Measurements from ENCODE around the gene P2RX7. TPM values are rescaled to one million over a fixed set of nuclear protein-coding genes. Genes with fewer than 3 reads are reported as not detected.
"Not testable (repeated sequence)": the region's sequence is repeated elsewhere in the genome, so short reads cannot be mapped to it uniquely, and the experiment has no call there.

The P2RX7 gene
- total and polyA plus RNA-seq, 8 donors = 0.77 to 8.8 (median 1.4) TPM

DNA sequence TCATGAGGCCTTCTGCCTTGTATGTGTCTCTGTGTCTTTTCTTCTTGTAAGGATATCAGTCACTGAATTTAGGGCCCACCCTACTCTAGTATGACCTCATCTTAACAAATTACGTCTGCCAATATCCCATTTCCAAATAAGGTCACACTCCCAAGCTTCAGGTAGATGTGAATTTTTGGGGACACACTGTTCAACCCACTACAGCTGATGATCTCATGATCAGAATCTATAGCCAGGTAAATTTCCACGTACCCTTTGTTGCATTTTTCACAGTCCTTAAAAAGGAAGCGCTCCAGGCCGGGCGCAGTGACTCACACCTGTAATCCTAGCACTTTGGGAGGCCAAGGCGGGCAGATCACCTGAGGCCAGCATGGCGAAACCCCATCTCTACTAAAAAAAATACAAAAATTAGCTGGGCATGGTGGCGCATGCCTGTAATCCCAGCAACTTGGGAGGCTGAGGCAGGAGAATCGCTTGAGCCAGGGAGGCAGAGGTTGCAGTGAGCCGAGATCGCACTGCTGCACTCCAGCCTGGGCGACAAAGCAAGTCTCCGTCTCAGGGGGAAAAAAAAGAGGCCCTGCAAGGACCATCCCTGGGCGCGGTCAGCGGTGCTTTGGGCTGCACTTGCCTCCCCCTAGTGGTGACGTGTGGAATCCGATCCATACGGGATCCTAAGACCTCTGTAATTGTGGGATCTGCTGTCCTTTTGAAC lies 97.3 kb downstream of the P2RX7 start:
- peak; percentile 49 to 81 (median 74) for ATAC-seq
- intact Hi-C loops (cut with DNase I) = loop anchor here in 1 of 3 donors (10.0 kb wide), 1 partner anchor 115 kb away; no protein-coding TSS in a partner anchor
- WGBS, 2 donors = 45% methylated on average over 19 of the region's 19 CpGs
- Histone ChIP-seq H3K4me1 (peaks cover 16 to 21% (median 16%) of the 10 kb centered on the region in 3 donors), H3K27ac (peak overlapping the region in 1 of 4 donors; percentile 30), H3K36me3 (peaks cover 0 to 42% (median 4%) of the 10 kb centered on the region in 3 donors)
- TF ChIP-seq, protein P1, sequence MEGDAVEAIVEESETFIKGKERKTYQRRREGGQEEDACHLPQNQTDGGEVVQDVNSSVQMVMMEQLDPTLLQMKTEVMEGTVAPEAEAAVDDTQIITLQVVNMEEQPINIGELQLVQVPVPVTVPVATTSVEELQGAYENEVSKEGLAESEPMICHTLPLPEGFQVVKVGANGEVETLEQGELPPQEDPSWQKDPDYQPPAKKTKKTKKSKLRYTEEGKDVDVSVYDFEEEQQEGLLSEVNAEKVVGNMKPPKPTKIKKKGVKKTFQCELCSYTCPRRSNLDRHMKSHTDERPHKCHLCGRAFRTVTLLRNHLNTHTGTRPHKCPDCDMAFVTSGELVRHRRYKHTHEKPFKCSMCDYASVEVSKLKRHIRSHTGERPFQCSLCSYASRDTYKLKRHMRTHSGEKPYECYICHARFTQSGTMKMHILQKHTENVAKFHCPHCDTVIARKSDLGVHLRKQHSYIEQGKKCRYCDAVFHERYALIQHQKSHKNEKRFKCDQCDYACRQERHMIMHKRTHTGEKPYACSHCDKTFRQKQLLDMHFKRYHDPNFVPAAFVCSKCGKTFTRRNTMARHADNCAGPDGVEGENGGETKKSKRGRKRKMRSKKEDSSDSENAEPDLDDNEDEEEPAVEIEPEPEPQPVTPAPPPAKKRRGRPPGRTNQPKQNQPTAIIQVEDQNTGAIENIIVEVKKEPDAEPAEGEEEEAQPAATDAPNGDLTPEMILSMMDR (IDR thresholded peaks at IDR 0.05) = peak; percentile 83 to 87 (median 86)
- H3K9me3 ChIP-seq, H3K4me3 ChIP-seq, FAIRE-seq, H3K27me3 ChIP-seq: not testable (repeated sequence)
- peak; percentile 60 to 85 (median 72) for DNase-seq

DNA sequence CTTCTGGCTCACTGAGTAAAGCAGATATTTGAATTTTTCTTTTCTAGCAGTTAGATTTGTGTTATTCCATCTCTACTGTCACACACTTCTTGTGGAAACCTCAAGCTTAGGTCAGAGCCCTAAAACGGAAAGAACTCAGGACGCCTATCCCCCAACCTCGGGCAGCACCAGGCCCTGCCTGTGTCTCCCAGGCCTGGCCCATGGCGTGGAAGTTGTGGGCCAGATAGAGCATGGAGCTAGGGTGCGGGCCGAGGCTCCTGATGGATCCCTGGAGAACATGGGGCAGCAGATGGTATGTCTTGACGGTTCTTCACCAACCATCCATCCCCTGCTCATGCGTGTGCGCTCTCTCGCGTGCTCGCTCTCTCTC lies 97.8 kb downstream of the P2RX7 start:
- no peak for FAIRE-seq

DNA sequence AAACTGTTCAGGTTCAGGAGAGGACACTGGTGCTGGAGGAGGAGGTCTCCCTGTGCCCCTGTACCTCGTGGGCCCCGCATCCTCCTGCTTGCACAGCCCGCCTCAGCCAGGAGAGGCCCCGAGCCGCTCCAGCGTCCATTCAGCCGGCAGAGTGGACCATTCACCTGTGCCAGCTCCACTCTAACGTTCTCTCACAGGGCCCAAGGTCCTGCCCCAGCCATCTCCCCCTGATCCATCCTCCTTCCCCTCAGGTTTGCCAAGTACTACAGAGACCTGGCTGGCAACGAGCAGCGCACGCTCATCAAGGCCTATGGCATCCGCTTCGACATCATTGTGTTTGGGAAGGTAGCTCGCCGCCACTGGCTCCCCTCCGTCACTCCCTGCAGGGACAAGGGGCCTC lies 99.5 kb downstream of the P2RX7 start:
- no peaks in the 10 kb centered on the region for H3K9me3 ChIP-seq
- peaks cover 9 to 20% (median 12%) of the 10 kb centered on the region in 3 donors for H3K4me1 ChIP-seq
- FAIRE-seq = no peak
- TF ChIP-seq, protein P1 (IDR thresholded peaks at IDR 0.05) = no peak
- no peak for ATAC-seq
- intact Hi-C loops (cut with DNase I) = no loop called here
- peak in 1 of 6 donors; percentile 67 for DNase-seq
- peaks cover 0 to 32% (median 4%) of the 10 kb centered on the region in 3 donors for H3K36me3 ChIP-seq
- H3K27ac ChIP-seq = no peak overlapping the region
- no peaks in the 10 kb centered on the region for H3K27me3 ChIP-seq
- no peak overlapping the region for H3K4me3 ChIP-seq
- WGBS, 2 donors = 81 to 87% methylated on average over 16 of the region's 16 CpGs

More for the DNA sequence above, 97.8 kb downstream of the P2RX7 start:
- H3K27me3 ChIP-seq = no peaks in the 10 kb centered on the region
- ATAC-seq (no peak), DNase-seq (peak in 2 of 6 donors; percentile 20 to 49)
- intact Hi-C loops (cut with DNase I) = no loop called here
- peaks cover 0 to 42% (median 4%) of the 10 kb centered on the region in 3 donors for H3K36me3 ChIP-seq
- H3K9me3 ChIP-seq = no peaks in the 10 kb centered on the region
- no peak overlapping the region for H3K4me3 ChIP-seq
- H3K27ac ChIP-seq = no peak overlapping the region
- TF ChIP-seq, protein P1 (IDR thresholded peaks at IDR 0.05) = no peak
- 76 to 89% methylated on average over 12 of the region's 12 CpGs for WGBS, 2 donors
- H3K4me1 ChIP-seq = peaks cover 16 to 21% (median 16%) of the 10 kb centered on the region in 3 donors

DNA sequence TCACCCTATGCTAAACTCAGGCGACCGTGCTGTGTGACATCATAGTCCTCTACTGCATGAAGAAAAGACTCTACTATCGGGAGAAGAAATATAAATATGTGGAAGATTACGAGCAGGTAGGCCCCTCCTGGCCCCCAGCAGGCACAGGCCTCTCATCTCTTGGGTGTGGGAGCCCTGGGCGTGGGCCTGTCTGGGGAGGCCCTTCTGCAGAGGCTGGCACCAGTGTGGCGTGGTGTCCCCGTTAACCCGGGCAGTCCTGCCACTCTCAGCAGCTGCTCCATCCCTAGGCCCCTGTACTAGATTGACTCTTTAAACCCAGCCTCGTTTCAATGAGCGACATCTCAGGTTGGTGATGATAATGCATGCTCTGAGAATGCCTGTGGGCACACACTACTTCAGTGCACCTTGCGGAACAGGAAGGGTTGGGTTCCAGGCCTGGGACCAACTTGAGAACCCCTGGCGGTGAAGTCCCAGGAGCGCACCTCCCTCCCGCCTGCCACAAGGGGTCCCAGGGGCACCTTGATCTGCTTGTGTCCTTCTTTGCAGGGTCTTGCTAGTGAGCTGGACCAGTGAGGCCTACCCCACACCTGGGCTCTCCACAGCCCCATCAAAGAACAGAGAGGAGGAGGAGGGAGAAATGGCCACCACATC lies 100.4 kb downstream of the P2RX7 start:
- peaks cover 0 to 32% (median 4%) of the 10 kb centered on the region in 3 donors for H3K36me3 ChIP-seq
- FAIRE-seq = no peak

More for the DNA sequence above, 100.4 kb downstream of the P2RX7 start:
- WGBS, 2 donors = 94 to 96% methylated on average over 14 of the region's 14 CpGs
- H3K27ac ChIP-seq = no peak overlapping the region
- intact Hi-C loops (cut with DNase I) = no loop called here
- ATAC-seq (no peak), DNase-seq (peak in 1 of 6 donors; percentile 54)
- H3K9me3 ChIP-seq = no peaks in the 10 kb centered on the region
- no peak overlapping the region for H3K4me3 ChIP-seq
- peaks cover 4 to 20% (median 13%) of the 10 kb centered on the region in 3 donors for H3K4me1 ChIP-seq
- TF ChIP-seq, protein P1 (IDR thresholded peaks at IDR 0.05) = no peak
- H3K27me3 ChIP-seq = no peaks in the 10 kb centered on the region

Measured in pancreas (tissue), 10 donors.